GM12878 (cell line): Measurements from ENCODE around the gene MEX3D. TPM values are rescaled to one million over a fixed set of nuclear protein-coding genes. Genes with fewer than 3 reads are reported as not detected.

Source experiments
- ATAC-seq: fragments of 200-7000 bp; cut with Tn5 transposase; 3 replicates; pipeline ENCODE4 v1.9.1; 2020; ENCODE audit warnings: mild to moderate bottlenecking, moderate library complexity
- BruUV-seq: library from RNA; stranded (reverse); fragments of 400-500 nt; replicated peaks from 2 replicates; lab custom pipeline; 2021; lab: Mats Ljungman, UMichigan
- CTCF ChIA-PET: fragments of 300-600 bp; sonication (Branson Sonifier 250); formaldehyde crosslinking; extraction: SDS; loops from one replicate; lab custom pipeline; 2021; ENCODE audit warnings: inconsistent platforms; lab: Yijun Ruan, JAX
- POLR2A ChIA-PET: fragments of 350-600 bp; formaldehyde crosslinking; extraction: SDS; loops from one replicate; lab custom pipeline; 2021; ENCODE audit warnings: inconsistent platforms; lab: Charles Lee
- RAD21 ChIA-PET: fragments of 300-600 bp; sonication (Branson Sonifier 250); formaldehyde crosslinking; loops from one replicate; lab custom pipeline; 2023; ENCODE audit warnings: antibody characterized with exemption; ENCODE audit not compliant: unreplicated experiment; lab: Charles Lee
- SMC1A ChIA-PET: fragments of 300-600 bp; sonication (Branson Sonifier 250); formaldehyde crosslinking; loops from one replicate; lab custom pipeline; 2023; ENCODE audit not compliant: unreplicated experiment, uncharacterized antibody; lab: Charles Lee
- DNase-seq: peaks from one replicate; pipeline ENCODE4 v3.0.0-alpha.2; 2011; ENCODE audit warnings: low read depth, low spot score
- FAIRE-seq: peaks from 3 replicates; lab custom pipeline; 2011; peaks lifted over from hg19 to GRCh38; lab: Jason Lieb, UNC
- H2AFZ ChIP-seq: 2 replicates; pipeline ENCODE4 v1.6.0; 2011; ENCODE audit warnings: low read depth, low read length, control low read depth; ENCODE audit not compliant: control insufficient read depth
- H3K27ac ChIP-seq: 2 replicates; pipeline ENCODE4 v1.5.1; 2011; ENCODE audit warnings: control low read depth; ENCODE audit not compliant: control insufficient read depth, insufficient read depth
- H3K27me3 ChIP-seq, 2 experiments: replicated peaks in 1 of 2; 2 replicates each; pipeline versions ENCODE4 v1.6.0 to v1.6.1; 2011; ENCODE audit warnings: low read length in 1 of 2; ENCODE audit not compliant: control insufficient read depth in 2 of 2, insufficient read depth in 2 of 2
- H3K36me3 ChIP-seq, 2 experiments: 2 replicates each; pipeline ENCODE4 v1.5.1; 2011; ENCODE audit warnings: low read length in 1 of 2; ENCODE audit not compliant: control insufficient read depth in 2 of 2, insufficient read depth in 2 of 2
- H3K4me1 ChIP-seq: 2 replicates; pipeline ENCODE4 v1.6.1; 2011; ENCODE audit warnings: mild to moderate bottlenecking, low read length, moderate library complexity, mixed read lengths; ENCODE audit not compliant: control insufficient read depth, insufficient read depth
- H3K4me2 ChIP-seq: 2 replicates; pipeline ENCODE4 v1.6.0; 2011; ENCODE audit warnings: control low read depth; ENCODE audit not compliant: control insufficient read depth, insufficient read depth
- H3K4me3 ChIP-seq: fragments of 200-600 bp; sonication (generic); 2 replicates; pipeline ENCODE4 v1.5.1; 2016
- H3K79me2 ChIP-seq: 2 replicates; pipeline ENCODE4 v1.6.0; 2011; ENCODE audit warnings: low read length; ENCODE audit not compliant: control insufficient read depth, insufficient read depth
- H3K9ac ChIP-seq: 2 replicates; pipeline ENCODE4 v1.8.0; 2011; ENCODE audit warnings: low read length, control low read depth, mixed read lengths; ENCODE audit not compliant: control insufficient read depth, insufficient read depth
- H3K9me3 ChIP-seq: replicated peaks from 3 replicates; pipeline ENCODE4 v1.5.1; 2011; ENCODE audit warnings: mild to moderate bottlenecking, low read length; ENCODE audit not compliant: control insufficient read depth, insufficient read depth
- H4K20me1 ChIP-seq: 2 replicates; pipeline ENCODE4 v1.6.0; 2011; ENCODE audit not compliant: control insufficient read depth, insufficient read depth
- KAT2A ChIP-seq: conservative IDR thresholded peaks from 2 replicates; pipeline ENCODE4 v1.6.1; 2011; ENCODE audit warnings: low read depth, low read length; ENCODE audit not compliant: control insufficient read depth
- MTA3 ChIP-seq: IDR thresholded peaks from 2 replicates; pipeline ENCODE4 v1.6.1; 2012; ENCODE audit warnings: low read length, inconsistent platforms, borderline replicate concordance
- ZNF622 ChIP-seq: fragments of 450-650 bp; IDR thresholded peaks from 2 replicates; pipeline ENCODE4 v1.6.1; 2017; ENCODE audit warnings: mild to moderate bottlenecking, inconsistent platforms
- WGBS: methylation state at CpG from one replicate; pipeline ENCODE4 v1.1.6; 2016; ENCODE audit warnings: low lambda C conversion rate; ENCODE audit not compliant: insufficient replicate concordance, insufficient coverage; ENCODE audit errors: missing lambda C conversion rate; 5-methylcytosine and 5-hydroxymethylcytosine counted together
- in situ Hi-C: fragments of 300-500 bp; cut with MboI; formaldehyde crosslinking; loops from 9 replicates; pipeline ENCODE4 v1.14.3; 2018; ENCODE audit warnings: mixed read lengths
- intact Hi-C: fragments of 100-400 bp; cut with micrococcal nuclease; formaldehyde crosslinking; loops from one replicate; pipeline ENCODE4 v1.14.2; 2022; ENCODE audit not compliant: unreplicated experiment
- polyA plus RNA-seq, 11 experiments: library from polyadenylated mRNA; depleted of rRNA in 4 of 11; unstranded in 6 of 11; stranded (reverse) in 5 of 11; fragments of >200 nt; fragmentation: Nextera tagmentation in 4 of 11; fragmentation: Illumina TruSeq in 1 of 11; extraction: Ambion mirVana in 4 of 11; extraction: Trizol in 1 of 11; gene quantifications; 1 replicate in 1 of 11; 2 replicates in 10 of 11; pipeline versions ENCODE4 v1.2.1 to v1.2.3, GENCODE V29; 2011 to 2016; ENCODE audit warnings: inconsistent platforms in 2 of 11, missing spikeins in 2 of 11, low read depth in 1 of 11
- total RNA-seq, 4 experiments: library from RNA; depleted of rRNA in 3 of 4; stranded (reverse); fragments of >200 nt in 3 of 4; fragmentation: Illumina TruSeq in 1 of 4; extraction: Trizol in 1 of 4; gene quantifications; 2 replicates each; pipeline versions ENCODE4 v1.2.1 to v1.2.3, GENCODE V29; 2013 to 2021

The MEX3D gene
- total and polyA plus RNA-seq, 10 of the 15 experiments (the other 5 are each of a cell fraction or from before 2014, with no cell fraction given) = 0.18 to 6.8 (median 0.81) TPM

DNA sequence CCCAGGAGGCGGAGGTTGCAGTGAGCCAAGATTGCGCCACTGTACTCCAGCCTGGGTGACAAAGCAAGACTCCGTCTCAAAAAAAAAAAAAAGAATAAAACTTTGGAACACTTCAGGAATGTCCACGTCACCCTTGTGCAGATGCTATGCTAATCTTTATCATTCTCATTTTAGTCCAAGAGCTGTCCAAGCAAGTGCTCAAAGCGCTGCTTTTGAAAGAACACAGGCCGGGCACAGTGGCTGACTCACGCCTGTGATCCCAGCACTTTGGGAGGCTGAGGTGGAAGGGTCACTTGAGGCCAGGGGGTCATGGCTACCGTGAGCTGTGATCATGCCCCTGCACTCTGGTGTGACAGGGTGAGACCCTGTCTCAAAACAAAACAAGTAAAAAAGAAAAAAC, 48.3 kb upstream of the MEX3D start:
- ChIA-PET POLR2A (interaction anchor here (1.5 kb wide), 1 partner anchor 11 kb away, joined by 3 read pairs; no protein-coding TSS in a partner anchor), CTCF (interaction anchor here (0.9 to 1.5 kb wide), 3 partner anchors 34 to 148 kb away, joined by 3 to 4 read pairs (median 4); no protein-coding TSS in a partner anchor), SMC1A (interaction anchor here (1.5 kb wide), 1 partner anchor 56 kb away, joined by 4 read pairs; no protein-coding TSS in a partner anchor), RAD21 (no interaction called here)
- no peaks in the 10 kb centered on the region for H3K27me3 ChIP-seq
- no peak for FAIRE-seq
- intact Hi-C loops (no loop called here), in situ Hi-C loops (no loop called here)
- H3K79me2 ChIP-seq = no peaks in the 10 kb centered on the region
- H3K36me3 ChIP-seq = peaks cover 18 to 69% of the 10 kb centered on the region in 2 experiments
- H3K9ac ChIP-seq = no peak overlapping the region
- H2AFZ ChIP-seq = no peak overlapping the region
- DNase-seq = no peak
- TF ChIP-seq MTA3 = no peak
- BruUV-seq = no TSS peak
- H3K9me3 ChIP-seq = no peaks in the 10 kb centered on the region
- no peak overlapping the region for H3K4me3 ChIP-seq
- ATAC-seq = no peak
- no peak overlapping the region for H3K4me2 ChIP-seq
- no peaks in the 10 kb centered on the region for H4K20me1 ChIP-seq
- no peak overlapping the region for H3K27ac ChIP-seq
- H3K4me1 ChIP-seq = no peaks in the 10 kb centered on the region
- 99% methylated on average over 6 of the region's 8 CpGs for WGBS

DNA sequence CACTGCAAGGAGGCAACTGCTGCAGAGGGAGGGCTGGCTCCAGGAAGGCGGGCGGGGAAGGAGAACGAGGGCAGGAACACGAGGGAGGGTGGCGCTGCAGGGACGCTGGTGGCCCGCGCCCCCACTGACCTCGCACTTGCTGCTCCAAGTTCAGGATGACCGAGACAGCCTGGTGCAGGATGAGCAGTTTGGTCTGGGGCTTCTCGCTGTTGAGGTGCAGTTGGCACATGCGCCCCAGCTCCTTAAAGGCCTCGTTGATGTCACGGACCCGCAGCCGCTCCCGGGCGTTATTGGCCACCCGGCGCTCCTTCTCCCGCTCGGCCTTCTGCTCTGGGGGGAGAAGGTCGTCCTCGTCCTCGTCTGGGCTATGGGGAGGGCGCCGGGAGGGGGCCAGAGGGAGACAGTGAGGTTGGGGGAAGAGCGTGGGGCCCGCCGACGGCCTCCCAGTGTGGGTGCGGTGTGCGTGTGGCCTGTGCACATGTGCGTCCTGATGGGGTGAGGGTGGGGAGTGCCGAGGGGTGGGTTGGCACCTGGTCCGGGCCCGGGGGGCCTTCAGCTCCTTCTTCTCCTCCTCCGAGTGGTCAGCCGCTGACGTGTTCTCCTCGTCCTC, 47.1 kb upstream of the MEX3D start:
- Histone ChIP-seq H3K27me3 (no peaks in the 10 kb centered on the region), H4K20me1 (no peaks in the 10 kb centered on the region), H2AFZ (no peak overlapping the region), H3K4me3 (no peak overlapping the region), H3K27ac (no peak overlapping the region), H3K9me3 (no peaks in the 10 kb centered on the region), H3K79me2 (no peaks in the 10 kb centered on the region), H3K9ac (no peak overlapping the region), H3K4me1 (no peaks in the 10 kb centered on the region), H3K4me2 (no peak overlapping the region), H3K36me3 (peaks cover 22 to 65% of the 10 kb centered on the region in 2 experiments)
- WGBS = 90% methylated on average over 24 of the region's 41 CpGs
- no TSS peak for BruUV-seq
- SMC1A ChIA-PET = interaction anchor here (0.6 kb wide), 1 partner anchor 13 kb away, joined by 3 read pairs; no protein-coding TSS in a partner anchor
- no peak for TF ChIP-seq ZNF622
- TF ChIP-seq KAT2A = no peak
- in situ Hi-C loops (no loop called here), intact Hi-C loops (no loop called here)
- RAD21 ChIA-PET = no interaction called here
- DNase-seq = no peak
- FAIRE-seq = no peak
- POLR2A ChIA-PET = interaction anchor here (1.5 kb wide), 1 partner anchor 12 kb away, joined by 3 read pairs; no protein-coding TSS in a partner anchor
- CTCF ChIA-PET = no interaction called here
- no peak for ATAC-seq
